ENCODE data around the gene SH3GLB2.

GRCh38 chr9:129075996-129076639, 48.0 kb upstream of the SH3GLB2 start:
- TF ChIP-seq CTCF (IDR thresholded peaks at IDR 0.05 in 4 of 5, conservative IDR thresholded peaks at IDR 0.05 in 1 of 5), result no peak
- TF ChIP-seq POLR2A (IDR thresholded peaks at IDR 0.05), result no peak
